Gastroesophageal sphincter (tissue), 4 donors: ENCODE measurements around the gene ATP9A. TPM values are rescaled to one million over a fixed set of nuclear protein-coding genes. Genes with fewer than 3 reads are reported as not detected.

Experiments
- ATAC-seq: fragments of 150-250 bp; one replicate; pipeline ENCODE4 v1.9.1; 2016; ENCODE audit warnings: mild to moderate bottlenecking, moderate library complexity
- H3K27ac ChIP-seq, 4 donors: fragments of 200-600 bp; sonication (generic) in 3 of 4; 1 replicate in 3 of 4; 2 replicates in 1 of 4; pipeline ENCODE4 v1.5.1; 2016 to 2019
- H3K27me3 ChIP-seq: fragments of 200-600 bp; sonication (generic); one replicate; pipeline ENCODE4 v1.5.1; 2019
- H3K36me3 ChIP-seq, 2 donors: fragments of 200-600 bp; sonication (generic); one replicate each; pipeline ENCODE4 v1.5.1; 2019; ENCODE audit warnings: control low read depth in 1 of 2
- H3K4me1 ChIP-seq, 3 donors: fragments of 200-600 bp; sonication (generic); 1 replicate in 2 of 3; 2 replicates in 1 of 3; pipeline ENCODE4 v1.5.1; 2016 to 2019; ENCODE audit warnings: control low read depth in 2 of 3
- H3K4me3 ChIP-seq, 2 donors: fragments of 200-600 bp; sonication (generic); one replicate each; pipeline ENCODE4 v1.5.1; 2019; ENCODE audit warnings: mild to moderate bottlenecking in 1 of 2, moderate library complexity in 1 of 2
- H3K9me3 ChIP-seq, 3 donors: fragments of 200-600 bp; sonication (generic); one replicate each; pipeline ENCODE4 v1.5.1; 2017 to 2019; ENCODE audit warnings: control low read depth in 2 of 3
- EP300 ChIP-seq: sonication (generic); formaldehyde crosslinking; IDR thresholded peaks from one replicate; pipeline ENCODE4 v1.6.1; 2017; ENCODE audit warnings: antibody characterized with exemption, mild to moderate bottlenecking
- POLR2A ChIP-seq, 2 donors: fragments of 450-650 bp; IDR thresholded peaks; one replicate each; pipeline ENCODE4 v1.6.1; 2017; ENCODE audit warnings: antibody characterized with exemption in 2 of 2, mild to moderate bottlenecking in 2 of 2, moderate library complexity in 1 of 2
- POLR2AphosphoS5 ChIP-seq: sonication (generic); formaldehyde crosslinking; IDR thresholded peaks from one replicate; pipeline ENCODE4 v1.6.1; 2017; ENCODE audit warnings: antibody characterized with exemption
- WGBS, 2 donors: methylation state at CpG; one replicate each; pipeline ENCODE4 v1.1.5; 2018; ENCODE audit warnings: low coverage in 1 of 2; 5-methylcytosine and 5-hydroxymethylcytosine counted together
- total RNA-seq, 4 donors: library from RNA; depleted of rRNA; stranded (reverse); fragments of >200 nt; gene quantifications; one replicate each; pipeline ENCODE4 v1.1.0, GENCODE V29; 2016
- TF ChIP-seq, protein P1 (sequence below), 4 experiments: fragments of 200-600 bp in 2 of 4; fragments of 450-650 bp in 2 of 4; sonication (generic) in 1 of 4; IDR thresholded peaks; one replicate each; pipeline ENCODE4 v1.5.1; 2017 to 2019; ENCODE audit warnings: antibody characterized with exemption in 4 of 4, mild to moderate bottlenecking in 2 of 4, moderate library complexity in 2 of 4

The ATP9A gene
- total RNA-seq, 4 donors from 2014 or later, result 49.3 to 80.2 (median 57.7) TPM

- Histone ChIP-seq H3K27ac (no peak overlapping the region), H3K9me3 (no peaks in the 10 kb centered on the region), H3K36me3 (peaks cover 0 to 31% of the 10 kb centered on the region in 2 donors), H3K4me3 (no peak overlapping the region), H3K27me3 (no peaks in the 10 kb centered on the region), H3K4me1 (peaks cover 0 to 28% (median 0%) of the 10 kb centered on the region in 3 donors)
- ATAC-seq, result no peak
- WGBS, 2 donors, result 18 to 21% methylated on average over 2 of the region's 2 CpGs
- TF ChIP-seq POLR2AphosphoS5 (no peak), POLR2A (IDR thresholded peaks at IDR 0.05) (no peak), EP300 (no peak)
- TF ChIP-seq, protein P1, sequence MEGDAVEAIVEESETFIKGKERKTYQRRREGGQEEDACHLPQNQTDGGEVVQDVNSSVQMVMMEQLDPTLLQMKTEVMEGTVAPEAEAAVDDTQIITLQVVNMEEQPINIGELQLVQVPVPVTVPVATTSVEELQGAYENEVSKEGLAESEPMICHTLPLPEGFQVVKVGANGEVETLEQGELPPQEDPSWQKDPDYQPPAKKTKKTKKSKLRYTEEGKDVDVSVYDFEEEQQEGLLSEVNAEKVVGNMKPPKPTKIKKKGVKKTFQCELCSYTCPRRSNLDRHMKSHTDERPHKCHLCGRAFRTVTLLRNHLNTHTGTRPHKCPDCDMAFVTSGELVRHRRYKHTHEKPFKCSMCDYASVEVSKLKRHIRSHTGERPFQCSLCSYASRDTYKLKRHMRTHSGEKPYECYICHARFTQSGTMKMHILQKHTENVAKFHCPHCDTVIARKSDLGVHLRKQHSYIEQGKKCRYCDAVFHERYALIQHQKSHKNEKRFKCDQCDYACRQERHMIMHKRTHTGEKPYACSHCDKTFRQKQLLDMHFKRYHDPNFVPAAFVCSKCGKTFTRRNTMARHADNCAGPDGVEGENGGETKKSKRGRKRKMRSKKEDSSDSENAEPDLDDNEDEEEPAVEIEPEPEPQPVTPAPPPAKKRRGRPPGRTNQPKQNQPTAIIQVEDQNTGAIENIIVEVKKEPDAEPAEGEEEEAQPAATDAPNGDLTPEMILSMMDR (IDR thresholded peaks at IDR 0.05), result no peak
Observed at GRCh38 chr20:51696304-51697071, 71.7 kb downstream of the ATP9A start.

- 29 to 55% methylated on average over 7 to 13 of the region's 14 CpGs for WGBS, 2 donors
- Histone ChIP-seq H3K36me3 (peaks cover 0 to 37% of the 10 kb centered on the region in 2 donors), H3K27me3 (no peaks in the 10 kb centered on the region), H3K4me3 (no peak overlapping the region), H3K4me1 (peaks cover 0 to 21% (median 0%) of the 10 kb centered on the region in 3 donors), H3K27ac (no peak overlapping the region), H3K9me3 (no peaks in the 10 kb centered on the region)
- ATAC-seq, result no peak
- no peak for TF ChIP-seq POLR2A (IDR thresholded peaks at IDR 0.05)
- no peak for TF ChIP-seq POLR2AphosphoS5
- TF ChIP-seq EP300, result no peak
- TF ChIP-seq, protein P1 (IDR thresholded peaks at IDR 0.05), result no peak
Observed at GRCh38 chr20:51695574-51696303, 72.5 kb downstream of the ATP9A start.

DNA sequence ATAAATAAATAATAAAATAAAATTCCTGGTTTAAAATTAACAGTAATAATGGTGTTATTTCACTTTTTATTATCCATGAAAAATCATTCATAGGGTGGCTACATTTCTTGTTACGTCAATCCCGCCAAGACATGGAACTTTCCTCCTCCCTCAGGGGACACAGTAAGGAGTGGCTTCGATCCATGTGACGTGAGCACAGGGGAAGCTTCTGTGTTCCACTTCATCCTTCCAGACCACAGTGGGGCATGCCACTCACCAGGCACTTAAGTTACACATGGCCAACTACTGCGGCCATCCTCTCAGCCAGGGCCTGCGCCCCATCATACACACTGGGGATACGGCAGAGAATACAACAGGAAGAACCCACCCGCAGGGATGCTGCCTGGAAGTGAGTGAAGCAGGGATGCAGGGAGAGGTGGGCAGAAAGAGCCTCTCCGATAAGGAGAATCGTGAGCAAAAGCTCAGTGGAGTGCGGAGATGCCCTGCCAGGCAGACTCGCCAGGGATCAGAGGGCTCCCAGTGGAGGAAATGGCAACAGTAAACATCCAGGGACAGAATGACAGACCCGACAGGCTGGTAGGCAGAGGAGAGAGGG, 75.3 kb downstream of the ATP9A start:
- H3K36me3 ChIP-seq, result peaks cover 0 to 65% of the 10 kb centered on the region in 2 donors
- no peaks in the 10 kb centered on the region for H3K9me3 ChIP-seq
- no peaks in the 10 kb centered on the region for H3K27me3 ChIP-seq
- TF ChIP-seq EP300 (no peak), POLR2A (IDR thresholded peaks at IDR 0.05) (no peak), POLR2AphosphoS5 (no peak)
- TF ChIP-seq, protein P1 (IDR thresholded peaks at IDR 0.05), result no peak
- no peak overlapping the region for H3K27ac ChIP-seq
- no peak overlapping the region for H3K4me3 ChIP-seq
- whole genome bisulfite sequencing, 2 donors, result 92 to 96% methylated on average over 4 to 12 of the region's 13 CpGs
- peaks cover 0 to 17% (median 0%) of the 10 kb centered on the region in 3 donors for H3K4me1 ChIP-seq
- no peak for ATAC-seq

GRCh38 chr20:51691703-51692102, 76.5 kb downstream of the ATP9A start:
- Histone ChIP-seq H3K4me1 (peaks cover 0 to 14% (median 0%) of the 10 kb centered on the region in 3 donors), H3K36me3 (peaks cover 0 to 77% of the 10 kb centered on the region in 2 donors), H3K27me3 (no peaks in the 10 kb centered on the region), H3K27ac (no peak overlapping the region), H3K9me3 (no peaks in the 10 kb centered on the region), H3K4me3 (no peak overlapping the region)
- ATAC-seq, result no peak
- WGBS, 2 donors, result 96 to 97% methylated on average over 3 of the region's 3 CpGs
- TF ChIP-seq POLR2AphosphoS5, result no peak
- TF ChIP-seq POLR2A (IDR thresholded peaks at IDR 0.05), result no peak
- TF ChIP-seq, protein P1 (IDR thresholded peaks at IDR 0.05), result no peak
- TF ChIP-seq EP300, result no peak
